Testis (tissue), 2 donors: Measurements from ENCODE around the gene TMEM201.

Experiments used
- POLR2A ChIP-seq: fragments of 450-650 bp; IDR thresholded peaks from one replicate; pipeline ENCODE4 v1.6.1; 2017; ENCODE audit warnings: antibody characterized with exemption, mild to moderate bottlenecking, moderate library complexity
- TF ChIP-seq, protein P1 (sequence below), 3 experiments: fragments of 450-650 bp in 2 of 3; fragments of 200-600 bp in 1 of 3; sonication (generic) in 1 of 3; IDR thresholded peaks; one replicate each; pipeline ENCODE4 v1.5.1; 2016 to 2019; ENCODE audit warnings: antibody characterized with exemption in 3 of 3, mild to moderate bottlenecking in 2 of 3, moderate library complexity in 1 of 3

DNA sequence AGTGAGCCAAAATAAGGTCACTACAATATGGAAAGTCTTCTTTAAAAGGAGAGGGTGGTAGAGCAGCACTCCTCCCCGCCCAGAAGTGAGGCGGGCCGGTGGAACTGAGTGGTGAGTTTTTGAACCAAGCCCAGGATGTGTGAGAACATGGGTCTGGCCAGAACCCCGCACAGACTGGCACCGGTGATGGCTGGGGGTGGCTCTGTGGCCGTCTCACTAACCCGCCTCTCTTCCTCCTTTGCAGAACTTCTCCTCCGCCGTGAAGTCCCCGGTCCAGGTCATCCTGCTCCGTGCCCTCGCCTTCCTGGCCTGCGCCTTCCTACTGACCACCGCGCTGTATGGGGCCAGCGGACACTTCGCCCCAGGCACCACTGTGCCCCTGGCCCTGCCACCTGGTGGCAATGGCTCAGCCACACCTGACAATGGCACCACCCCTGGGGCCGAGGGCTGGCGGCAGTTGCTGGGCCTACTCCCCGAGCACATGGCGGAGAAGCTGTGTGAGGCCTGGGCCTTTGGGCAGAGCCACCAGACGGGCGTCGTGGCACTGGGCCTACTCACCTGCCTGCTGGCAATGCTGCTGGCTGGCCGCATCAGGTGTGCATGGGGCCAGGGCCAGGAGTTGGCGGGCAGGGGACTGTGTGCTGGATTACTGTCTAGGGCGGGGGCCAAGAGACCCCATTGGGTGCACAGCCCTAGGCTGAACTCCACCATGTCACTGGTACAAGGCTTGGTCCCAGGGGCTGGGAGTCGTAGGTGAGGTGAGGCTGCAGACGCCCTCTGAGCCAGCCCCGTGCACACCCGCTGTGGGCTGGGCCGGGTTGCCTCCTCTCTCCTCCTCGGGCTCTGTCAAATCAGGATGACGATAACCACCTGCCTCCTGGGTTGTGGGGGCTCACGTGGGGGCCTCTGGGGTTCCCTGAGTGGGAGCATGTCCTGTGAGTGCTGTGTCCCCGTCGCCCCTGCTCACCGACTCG, 12.4 kb downstream of the TMEM201 start:
- no peak for TF ChIP-seq POLR2A
- TF ChIP-seq, protein P1, sequence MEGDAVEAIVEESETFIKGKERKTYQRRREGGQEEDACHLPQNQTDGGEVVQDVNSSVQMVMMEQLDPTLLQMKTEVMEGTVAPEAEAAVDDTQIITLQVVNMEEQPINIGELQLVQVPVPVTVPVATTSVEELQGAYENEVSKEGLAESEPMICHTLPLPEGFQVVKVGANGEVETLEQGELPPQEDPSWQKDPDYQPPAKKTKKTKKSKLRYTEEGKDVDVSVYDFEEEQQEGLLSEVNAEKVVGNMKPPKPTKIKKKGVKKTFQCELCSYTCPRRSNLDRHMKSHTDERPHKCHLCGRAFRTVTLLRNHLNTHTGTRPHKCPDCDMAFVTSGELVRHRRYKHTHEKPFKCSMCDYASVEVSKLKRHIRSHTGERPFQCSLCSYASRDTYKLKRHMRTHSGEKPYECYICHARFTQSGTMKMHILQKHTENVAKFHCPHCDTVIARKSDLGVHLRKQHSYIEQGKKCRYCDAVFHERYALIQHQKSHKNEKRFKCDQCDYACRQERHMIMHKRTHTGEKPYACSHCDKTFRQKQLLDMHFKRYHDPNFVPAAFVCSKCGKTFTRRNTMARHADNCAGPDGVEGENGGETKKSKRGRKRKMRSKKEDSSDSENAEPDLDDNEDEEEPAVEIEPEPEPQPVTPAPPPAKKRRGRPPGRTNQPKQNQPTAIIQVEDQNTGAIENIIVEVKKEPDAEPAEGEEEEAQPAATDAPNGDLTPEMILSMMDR (IDR thresholded peaks at IDR 0.05) = no peak
